HepG2 (cell line): ENCODE measurements around the gene NEURL1B. TPM values are rescaled to one million over a fixed set of nuclear protein-coding genes. Genes with fewer than 3 reads are reported as not detected.

Experiments used
- GABPA ChIP-seq, 2 experiments: IDR thresholded peaks; 2 replicates each; pipeline ENCODE4 v1.6.1; 2011 to 2016; ENCODE audit warnings: low read depth in 2 of 2, low read length in 1 of 2, missing biosample characterization in 1 of 2, missing genetic modification characterization in 1 of 2
- KDM6A ChIP-seq: IDR thresholded peaks from 2 replicates; pipeline ENCODE4 v1.6.1; 2016; ENCODE audit warnings: low read depth
- MEF2D ChIP-seq: sonication (generic); formaldehyde crosslinking; IDR thresholded peaks from 2 replicates; pipeline ENCODE4 v1.5.1; 2020; ENCODE audit warnings: mild to moderate bottlenecking, missing genetic modification reagents
- PHF21A ChIP-seq: sonication (generic); formaldehyde crosslinking; IDR thresholded peaks from 2 replicates; pipeline ENCODE4 v1.5.0; 2020; ENCODE audit warnings: mild to moderate bottlenecking, missing genetic modification reagents
- SOX13 ChIP-seq, 3 experiments: fragments of 450-650 bp in 1 of 3; sonication (generic) in 1 of 3; formaldehyde crosslinking in 1 of 3; IDR thresholded peaks in 2 of 3; conservative IDR thresholded peaks in 1 of 3; 2 replicates each; pipeline versions ENCODE4 v1.5.0 to v1.6.1; 2016 to 2020; ENCODE audit warnings: antibody characterized with exemption in 1 of 3, mild to moderate bottlenecking in 1 of 3, missing compliant biosample characterization in 1 of 3, missing genetic modification reagents in 1 of 3, moderate library complexity in 1 of 3
- SPEN ChIP-seq: sonication (generic); formaldehyde crosslinking; IDR thresholded peaks from 2 replicates; pipeline ENCODE4 v1.5.1; 2020; ENCODE audit warnings: low read depth, mild to moderate bottlenecking, missing genetic modification reagents
- TCF7L2 ChIP-seq: IDR thresholded peaks from 2 replicates; pipeline ENCODE4 v1.6.1; 2011; ENCODE audit warnings: mild to moderate bottlenecking, low read depth, low read length, moderate library complexity
- ZFAT ChIP-seq: sonication (generic); formaldehyde crosslinking; conservative IDR thresholded peaks from 2 replicates; pipeline ENCODE4 v1.8.1; 2023; ENCODE audit warnings: missing genetic modification reagents, inconsistent platforms
- ZNF34 ChIP-seq: sonication (generic); formaldehyde crosslinking; IDR thresholded peaks from 2 replicates; pipeline ENCODE4 v1.4.0; 2020; ENCODE audit warnings: mild to moderate bottlenecking, missing genetic modification reagents, borderline replicate concordance
- ZNF441 ChIP-seq: sonication (generic); formaldehyde crosslinking; IDR thresholded peaks from 2 replicates; pipeline ENCODE4 v1.7.0; 2021; ENCODE audit warnings: missing genetic modification reagents, borderline replicate concordance
- ZNF616 ChIP-seq: sonication (generic); formaldehyde crosslinking; IDR thresholded peaks from 2 replicates; pipeline ENCODE4 v1.5.0; 2020; ENCODE audit warnings: low read depth, mild to moderate bottlenecking, missing genetic modification reagents
- ZNF660 ChIP-seq: sonication (generic); formaldehyde crosslinking; IDR thresholded peaks from 2 replicates; pipeline ENCODE4 v1.5.1; 2020; ENCODE audit warnings: mild to moderate bottlenecking, low read depth, missing genetic modification reagents, borderline replicate concordance
- ZNF761 ChIP-seq: sonication (generic); formaldehyde crosslinking; conservative IDR thresholded peaks from 2 replicates; pipeline ENCODE4 v1.4.0; 2020; ENCODE audit warnings: mild to moderate bottlenecking, missing genetic modification reagents
- ZNF883 ChIP-seq: sonication (generic); formaldehyde crosslinking; IDR thresholded peaks from 2 replicates; pipeline ENCODE4 v1.5.1; 2020; ENCODE audit warnings: mild to moderate bottlenecking, missing genetic modification reagents; ENCODE audit errors: not compliant biosample characterization
- polyA plus RNA-seq, 8 experiments: library from polyadenylated mRNA; depleted of rRNA in 3 of 8; stranded (reverse) in 7 of 8; unstranded in 1 of 8; fragments of >200 nt; fragmentation: Illumina TruSeq in 4 of 8; extraction: Trizol in 4 of 8; gene quantifications; 2 replicates each; pipeline versions ENCODE4 v1.2.1 to v1.2.3, GENCODE V29; 2011 to 2016; ENCODE audit warnings: low read depth in 4 of 8, missing spikeins in 1 of 8, mixed read lengths in 1 of 8; ENCODE audit not compliant: insufficient read depth in 1 of 8
- total RNA-seq, 5 experiments: library from RNA; depleted of rRNA; stranded (reverse); fragments of >200 nt; fragmentation: Illumina TruSeq; extraction: Trizol; gene quantifications; 2 replicates each; pipeline ENCODE4 v1.2.3, GENCODE V29; 2016; ENCODE audit warnings: low read depth in 1 of 5
- TF ChIP-seq, protein P1 (sequence below): sonication (generic); formaldehyde crosslinking; IDR thresholded peaks from 2 replicates; pipeline ENCODE4 v1.4.0; 2020; ENCODE audit warnings: missing genetic modification reagents, borderline replicate concordance
- TF ChIP-seq, protein P2 (sequence below): sonication (generic); formaldehyde crosslinking; IDR thresholded peaks from 2 replicates; pipeline ENCODE4 v1.5.0; 2020; ENCODE audit warnings: mild to moderate bottlenecking, missing genetic modification reagents
- TF ChIP-seq, protein P3 (sequence below): sonication (generic); formaldehyde crosslinking; conservative IDR thresholded peaks from 2 replicates; pipeline ENCODE4 v1.8.0; 2022; ENCODE audit warnings: mild to moderate bottlenecking, moderate library complexity, missing genetic modification reagents
- TF ChIP-seq, protein P4 (sequence below): sonication (generic); formaldehyde crosslinking; IDR thresholded peaks from 2 replicates; pipeline ENCODE4 v1.4.0; 2020; ENCODE audit warnings: missing genetic modification reagents, borderline replicate concordance

Gene NEURL1B
- total and polyA plus RNA-seq, 2 of the 13 experiments (the other 11 are each of a cell fraction or from before 2014, with no cell fraction given): 0.09 to 0.13 TPM

DNA sequence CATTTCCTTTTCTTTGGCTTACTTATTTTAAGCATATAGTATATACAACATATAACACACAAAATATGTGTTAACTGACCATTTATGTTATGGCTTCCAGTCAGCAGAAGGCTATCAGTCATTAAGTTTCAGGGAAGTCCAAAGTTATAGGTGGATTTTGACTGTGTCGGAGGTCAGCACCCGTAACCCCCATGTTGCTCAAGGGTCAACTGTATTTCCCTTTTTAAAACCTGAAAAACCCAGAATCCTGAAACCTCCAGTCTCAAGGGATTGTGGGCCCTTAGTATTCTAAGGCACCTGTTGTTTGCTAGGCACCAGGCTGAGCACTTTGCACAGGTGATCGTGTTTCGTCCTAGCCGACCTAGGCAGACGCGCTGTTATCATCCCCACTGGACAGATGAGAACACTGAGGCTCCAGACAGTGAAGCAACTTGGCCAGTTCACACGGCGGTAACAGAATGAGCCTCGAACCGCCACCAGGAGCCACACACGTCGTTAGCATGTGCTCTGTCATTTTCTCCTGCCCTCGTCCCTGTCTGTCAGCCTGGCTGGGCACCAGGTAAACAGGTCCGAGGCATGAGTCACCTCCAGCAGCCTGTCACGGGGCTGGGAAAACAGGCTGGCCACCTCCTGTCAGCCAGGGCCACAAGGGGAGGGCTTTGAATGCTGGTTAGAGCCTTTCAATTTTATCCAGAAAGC is 90.1 kb downstream of the NEURL1B start (continued):
- TF ChIP-seq, protein P1, sequence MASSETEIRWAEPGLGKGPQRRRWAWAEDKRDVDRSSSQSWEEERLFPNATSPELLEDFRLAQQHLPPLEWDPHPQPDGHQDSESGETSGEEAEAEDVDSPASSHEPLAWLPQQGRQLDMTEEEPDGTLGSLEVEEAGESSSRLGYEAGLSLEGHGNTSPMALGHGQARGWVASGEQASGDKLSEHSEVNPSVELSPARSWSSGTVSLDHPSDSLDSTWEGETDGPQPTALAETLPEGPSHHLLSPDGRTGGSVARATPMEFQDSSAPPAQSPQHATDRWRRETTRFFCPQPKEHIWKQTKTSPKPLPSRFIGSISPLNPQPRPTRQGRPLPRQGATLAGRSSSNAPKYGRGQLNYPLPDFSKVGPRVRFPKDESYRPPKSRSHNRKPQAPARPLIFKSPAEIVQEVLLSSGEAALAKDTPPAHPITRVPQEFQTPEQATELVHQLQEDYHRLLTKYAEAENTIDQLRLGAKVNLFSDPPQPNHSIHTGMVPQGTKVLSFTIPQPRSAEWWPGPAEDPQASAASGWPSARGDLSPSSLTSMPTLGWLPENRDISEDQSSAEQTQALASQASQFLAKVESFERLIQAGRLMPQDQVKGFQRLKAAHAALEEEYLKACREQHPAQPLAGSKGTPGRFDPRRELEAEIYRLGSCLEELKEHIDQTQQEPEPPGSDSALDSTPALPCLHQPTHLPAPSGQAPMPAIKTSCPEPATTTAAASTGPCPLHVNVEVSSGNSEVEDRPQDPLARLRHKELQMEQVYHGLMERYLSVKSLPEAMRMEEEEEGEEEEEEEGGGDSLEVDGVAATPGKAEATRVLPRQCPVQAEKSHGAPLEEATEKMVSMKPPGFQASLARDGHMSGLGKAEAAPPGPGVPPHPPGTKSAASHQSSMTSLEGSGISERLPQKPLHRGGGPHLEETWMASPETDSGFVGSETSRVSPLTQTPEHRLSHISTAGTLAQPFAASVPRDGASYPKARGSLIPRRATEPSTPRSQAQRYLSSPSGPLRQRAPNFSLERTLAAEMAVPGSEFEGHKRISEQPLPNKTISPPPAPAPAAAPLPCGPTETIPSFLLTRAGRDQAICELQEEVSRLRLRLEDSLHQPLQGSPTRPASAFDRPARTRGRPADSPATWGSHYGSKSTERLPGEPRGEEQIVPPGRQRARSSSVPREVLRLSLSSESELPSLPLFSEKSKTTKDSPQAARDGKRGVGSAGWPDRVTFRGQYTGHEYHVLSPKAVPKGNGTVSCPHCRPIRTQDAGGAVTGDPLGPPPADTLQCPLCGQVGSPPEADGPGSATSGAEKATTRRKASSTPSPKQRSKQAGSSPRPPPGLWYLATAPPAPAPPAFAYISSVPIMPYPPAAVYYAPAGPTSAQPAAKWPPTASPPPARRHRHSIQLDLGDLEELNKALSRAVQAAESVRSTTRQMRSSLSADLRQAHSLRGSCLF (CRISPR knock-in tag): peak; percentile 89; the same call in 1 of the 2 replicates
- TF ChIP-seq, protein P2, sequence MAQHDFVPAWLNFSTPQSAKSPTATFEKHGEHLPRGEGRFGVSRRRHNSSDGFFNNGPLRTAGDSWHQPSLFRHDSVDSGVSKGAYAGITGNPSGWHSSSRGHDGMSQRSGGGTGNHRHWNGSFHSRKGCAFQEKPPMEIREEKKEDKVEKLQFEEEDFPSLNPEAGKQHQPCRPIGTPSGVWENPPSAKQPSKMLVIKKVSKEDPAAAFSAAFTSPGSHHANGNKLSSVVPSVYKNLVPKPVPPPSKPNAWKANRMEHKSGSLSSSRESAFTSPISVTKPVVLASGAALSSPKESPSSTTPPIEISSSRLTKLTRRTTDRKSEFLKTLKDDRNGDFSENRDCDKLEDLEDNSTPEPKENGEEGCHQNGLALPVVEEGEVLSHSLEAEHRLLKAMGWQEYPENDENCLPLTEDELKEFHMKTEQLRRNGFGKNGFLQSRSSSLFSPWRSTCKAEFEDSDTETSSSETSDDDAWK: no peak
- TF ChIP-seq PHF21A (CRISPR knock-in tag): 0 out of 2 replicates have a peak, but pooled peaks have one; percentile 39
- 0 out of 2 replicates have a peak, but pooled peaks have one; percentile 35 for TF ChIP-seq ZNF761 (CRISPR knock-in tag)
- TF ChIP-seq SOX13 (IDR thresholded peaks at IDR 0.05): no peak
- TF ChIP-seq SOX13 (CRISPR knock-in tag; conservative IDR thresholded peaks at IDR 0.05 in 1 of 2, IDR thresholded peaks at IDR 0.05 in 1 of 2): peak in 1 of 2 experiments; percentile 38; a peak in 1 of 4 replicates
- TF ChIP-seq, protein P3, sequence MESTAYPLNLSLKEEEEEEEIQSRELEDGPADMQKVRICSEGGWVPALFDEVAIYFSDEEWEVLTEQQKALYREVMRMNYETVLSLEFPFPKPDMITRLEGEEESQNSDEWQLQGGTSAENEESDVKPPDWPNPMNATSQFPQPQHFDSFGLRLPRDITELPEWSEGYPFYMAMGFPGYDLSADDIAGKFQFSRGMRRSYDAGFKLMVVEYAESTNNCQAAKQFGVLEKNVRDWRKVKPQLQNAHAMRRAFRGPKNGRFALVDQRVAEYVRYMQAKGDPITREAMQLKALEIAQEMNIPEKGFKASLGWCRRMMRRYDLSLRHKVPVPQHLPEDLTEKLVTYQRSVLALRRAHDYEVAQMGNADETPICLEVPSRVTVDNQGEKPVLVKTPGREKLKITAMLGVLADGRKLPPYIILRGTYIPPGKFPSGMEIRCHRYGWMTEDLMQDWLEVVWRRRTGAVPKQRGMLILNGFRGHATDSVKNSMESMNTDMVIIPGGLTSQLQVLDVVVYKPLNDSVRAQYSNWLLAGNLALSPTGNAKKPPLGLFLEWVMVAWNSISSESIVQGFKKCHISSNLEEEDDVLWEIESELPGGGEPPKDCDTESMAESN: peak; percentile 27; the same call in 1 of the 2 replicates
- TF ChIP-seq, protein P4, sequence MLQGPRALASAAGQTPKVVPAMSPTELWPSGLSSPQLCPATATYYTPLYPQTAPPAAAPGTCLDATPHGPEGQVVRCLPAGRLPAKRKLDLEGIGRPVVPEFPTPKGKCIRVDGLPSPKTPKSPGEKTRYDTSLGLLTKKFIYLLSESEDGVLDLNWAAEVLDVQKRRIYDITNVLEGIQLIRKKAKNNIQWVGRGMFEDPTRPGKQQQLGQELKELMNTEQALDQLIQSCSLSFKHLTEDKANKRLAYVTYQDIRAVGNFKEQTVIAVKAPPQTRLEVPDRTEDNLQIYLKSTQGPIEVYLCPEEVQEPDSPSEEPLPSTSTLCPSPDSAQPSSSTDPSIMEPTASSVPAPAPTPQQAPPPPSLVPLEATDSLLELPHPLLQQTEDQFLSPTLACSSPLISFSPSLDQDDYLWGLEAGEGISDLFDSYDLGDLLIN: no peak; the same call in 1 of the 2 replicates
- peak; percentile 95; the same call in 1 of the 2 replicates for TF ChIP-seq ZNF616
- TF ChIP-seq MEF2D (CRISPR knock-in tag): peak; percentile 91
- peak; percentile 92; the same call in 1 of the 2 replicates for TF ChIP-seq ZNF660 (CRISPR knock-in tag)
- TF ChIP-seq SPEN (CRISPR knock-in tag): peak; percentile 90; the same call in 1 of the 2 replicates
- peak; percentile 50 for TF ChIP-seq ZNF883 (CRISPR knock-in tag)
- TF ChIP-seq TCF7L2: no peak
- TF ChIP-seq ZFAT (CRISPR knock-in tag): no peak
- no peak; the same call in 1 of the 2 replicates for TF ChIP-seq KDM6A (CRISPR knock-in tag)
- TF ChIP-seq GABPA (IDR thresholded peaks at IDR 0.05; ENCODE audit: low read depth, low read length): no peak
- TF ChIP-seq GABPA (CRISPR knock-in tag; IDR thresholded peaks at IDR 0.05; ENCODE audit: low read depth): 0 out of 2 replicates have a peak, but pooled peaks have one; percentile 28
- TF ChIP-seq ZNF34: no peak
- TF ChIP-seq ZNF441: peak; percentile 98
